Suppressor macrophage (primary cell): ENCODE measurements around the gene MRPL18.
"Not testable (repeated sequence)": the region's sequence is repeated elsewhere in the genome, so short reads cannot be mapped to it uniquely, and the experiment has no call there.

Experiments
- DNase-seq, 4 experiments: peaks; one replicate each; pipeline ENCODE4 v3.0.0-alpha.2; 2020 to 2022

MRPL18 gene

DNA sequence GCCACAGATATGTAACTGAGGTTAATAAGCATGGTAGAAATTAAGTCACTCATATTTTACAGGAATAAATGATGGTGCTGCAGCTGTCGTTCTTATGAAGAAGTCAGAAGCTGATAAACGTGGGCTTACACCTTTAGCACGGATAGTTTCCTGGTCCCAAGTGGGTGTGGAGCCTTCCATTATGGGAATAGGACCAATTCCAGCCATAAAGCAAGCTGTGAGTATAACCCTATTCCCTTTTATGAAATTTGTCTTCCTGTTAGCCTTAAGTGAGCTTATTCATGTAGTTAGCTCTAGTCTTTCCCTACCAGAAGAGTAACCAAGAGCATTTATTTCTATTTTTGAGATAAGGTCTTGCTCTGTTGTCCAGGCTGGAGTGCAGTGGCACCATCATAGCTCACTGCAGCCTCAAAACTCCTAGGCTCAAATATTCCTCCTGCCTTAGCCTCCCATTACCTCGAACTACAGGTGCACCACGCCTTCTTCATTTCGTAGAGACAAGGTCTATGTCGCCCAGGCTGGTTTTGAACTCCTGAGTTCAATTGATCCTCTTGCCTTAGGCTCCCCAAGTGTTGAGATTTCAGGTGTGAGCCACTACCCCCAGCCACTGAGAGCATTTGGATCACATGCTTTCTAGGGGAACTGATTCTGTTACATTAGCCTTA lies 12.9 kb upstream of the MRPL18 start:
- no peak for DNase-seq

DNA sequence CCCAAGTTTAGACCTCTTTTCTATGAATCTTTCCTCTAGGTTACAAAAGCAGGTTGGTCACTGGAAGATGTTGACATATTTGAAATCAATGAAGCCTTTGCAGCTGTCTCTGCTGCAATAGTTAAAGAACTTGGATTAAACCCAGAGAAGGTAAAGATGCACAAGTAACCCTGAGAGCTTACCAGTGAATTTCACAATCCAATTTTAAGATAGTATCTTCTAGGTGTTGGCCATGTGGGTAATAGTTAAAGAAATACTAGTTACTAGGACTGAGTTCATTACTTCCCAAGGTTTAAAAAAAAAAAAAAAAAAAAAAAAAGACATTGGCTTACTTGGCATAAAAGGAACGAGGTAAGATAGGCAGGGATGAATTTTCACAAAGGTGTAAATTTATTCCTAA lies 12.1 kb upstream of the MRPL18 start:
- no peak for DNase-seq

DNA sequence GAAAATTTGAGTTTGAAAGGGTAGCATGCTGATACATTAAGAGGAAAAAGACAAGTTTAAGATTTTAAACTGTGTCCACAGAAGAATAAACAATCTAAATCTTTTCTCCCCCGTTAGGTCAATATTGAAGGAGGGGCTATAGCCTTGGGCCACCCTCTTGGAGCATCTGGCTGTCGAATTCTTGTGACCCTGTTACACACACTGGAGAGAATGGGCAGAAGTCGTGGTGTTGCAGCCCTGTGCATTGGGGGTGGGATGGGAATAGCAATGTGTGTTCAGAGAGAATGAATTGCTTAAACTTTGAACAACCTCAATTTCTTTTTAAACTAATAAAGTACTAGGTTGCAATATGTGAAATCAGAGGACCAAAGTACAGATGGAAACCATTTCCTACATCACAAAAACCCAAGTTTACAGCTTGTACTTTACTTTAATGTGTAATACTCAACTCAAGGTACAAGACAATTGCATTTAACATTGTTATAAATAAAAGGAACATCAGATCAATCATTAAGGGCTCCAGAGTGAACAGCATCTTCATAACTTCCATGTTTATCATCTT lies 11.6 kb upstream of the MRPL18 start:
- DNase-seq: no peak

- no peak for DNase-seq
Measured at GRCh38 chr6:159788276-159788675, 2.0 kb upstream of the MRPL18 start.

GRCh38 chr6:159788753-159789376 lies 1.4 kb upstream of the MRPL18 start:
- peak; percentile 47 to 68 (median 62) for DNase-seq

- peak; percentile 99 to 100 (median 100) for DNase-seq
Measured at GRCh38 chr6:159789377-159790148, 704 bp upstream of the MRPL18 start, which contains the start of gene TCP1. Gene TCP1, minus strand, starts transcription at chr6:159789602. Its CDS starts 134 bp downstream, at chr6:159789468.

DNA sequence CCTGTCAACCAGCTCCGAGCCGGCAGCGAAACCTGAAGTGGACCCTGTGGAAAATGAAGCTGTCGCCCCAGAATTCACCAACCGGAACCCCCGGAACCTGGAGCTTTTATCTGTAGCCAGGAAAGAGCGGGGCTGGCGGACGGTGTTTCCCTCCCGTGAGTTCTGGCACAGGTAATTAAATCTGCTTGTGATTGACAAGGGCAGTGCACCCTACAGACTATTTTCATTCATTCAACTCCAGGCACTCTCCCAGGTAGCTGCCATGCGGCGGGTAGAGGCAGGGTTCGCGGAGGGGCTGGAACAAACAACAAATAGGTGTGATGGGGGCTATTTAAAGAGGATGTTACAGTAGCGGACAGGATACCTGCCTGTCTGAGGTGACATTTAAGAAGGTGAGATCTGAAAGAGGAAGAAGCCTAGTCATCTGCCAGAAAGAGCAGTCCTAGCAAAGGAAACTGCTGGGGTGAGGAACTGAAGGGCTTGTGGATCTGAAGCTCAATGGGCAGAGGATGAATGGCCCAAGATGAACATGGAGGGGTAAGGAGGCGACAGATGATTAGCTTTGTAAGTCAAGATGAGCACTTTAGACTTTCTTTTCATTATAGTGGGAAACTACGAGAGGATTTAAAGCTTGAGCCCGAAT lies 810 bp downstream of the MRPL18 start:
- peak; percentile 31 to 46 (median 41) for DNase-seq

DNA sequence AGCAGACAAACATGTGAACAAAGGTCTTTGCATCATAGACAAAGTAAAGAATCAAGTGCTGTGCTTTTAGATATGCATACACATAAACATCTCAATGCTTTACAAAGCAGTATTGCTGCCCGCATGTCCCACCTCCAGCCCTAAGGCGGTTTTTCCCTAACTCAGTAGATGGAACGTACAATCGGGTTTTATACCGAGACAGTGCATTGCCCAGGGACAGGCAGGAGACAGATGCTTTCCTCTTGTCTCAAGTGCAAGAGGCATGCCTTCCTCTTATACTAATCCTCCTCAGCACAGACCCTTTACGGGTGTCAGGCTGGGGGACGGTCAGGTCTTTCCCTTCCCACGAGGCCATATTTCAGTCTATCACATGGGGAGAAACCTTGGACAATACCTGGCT lies 4.7 kb downstream of the MRPL18 start:
- not testable (repeated sequence) for DNase-seq

GRCh38 chr6:159797554-159797953 lies 7.3 kb downstream of the MRPL18 start:
- no peak for DNase-seq

- peak in 1 of 4 experiments; percentile 14 for DNase-seq
Measured at GRCh38 chr6:159800141-159800865, 10.0 kb downstream of the MRPL18 start, which contains the start of gene PNLDC1. Gene PNLDC1, plus strand, starts transcription at chr6:159800276. Its CDS starts 32 bp downstream, at chr6:159800308.

DNA sequence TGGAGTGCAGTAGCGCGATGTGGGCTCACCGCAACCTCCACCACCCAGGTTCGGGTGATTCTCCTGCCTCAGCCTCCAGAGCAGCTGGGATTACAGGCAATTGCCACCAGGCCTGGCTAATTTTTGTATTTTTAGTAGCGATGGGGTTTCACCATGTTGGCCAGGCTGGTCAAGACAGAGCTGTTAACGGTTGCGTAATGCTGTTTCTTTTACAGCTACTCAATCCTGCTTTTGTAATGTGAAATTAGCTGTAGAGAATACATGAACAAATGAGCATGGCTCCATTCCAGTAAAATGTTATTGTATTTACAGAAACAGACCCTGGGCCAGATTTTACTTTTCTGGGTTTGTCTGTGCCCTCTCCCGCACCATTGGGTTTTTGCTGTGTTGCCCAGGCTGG lies 11.7 kb downstream of the MRPL18 start:
- DNase-seq: peak in 1 of 4 experiments; percentile 11

GRCh38 chr6:159804504-159804903 lies 14.2 kb downstream of the MRPL18 start:
- DNase-seq: no peak

DNA sequence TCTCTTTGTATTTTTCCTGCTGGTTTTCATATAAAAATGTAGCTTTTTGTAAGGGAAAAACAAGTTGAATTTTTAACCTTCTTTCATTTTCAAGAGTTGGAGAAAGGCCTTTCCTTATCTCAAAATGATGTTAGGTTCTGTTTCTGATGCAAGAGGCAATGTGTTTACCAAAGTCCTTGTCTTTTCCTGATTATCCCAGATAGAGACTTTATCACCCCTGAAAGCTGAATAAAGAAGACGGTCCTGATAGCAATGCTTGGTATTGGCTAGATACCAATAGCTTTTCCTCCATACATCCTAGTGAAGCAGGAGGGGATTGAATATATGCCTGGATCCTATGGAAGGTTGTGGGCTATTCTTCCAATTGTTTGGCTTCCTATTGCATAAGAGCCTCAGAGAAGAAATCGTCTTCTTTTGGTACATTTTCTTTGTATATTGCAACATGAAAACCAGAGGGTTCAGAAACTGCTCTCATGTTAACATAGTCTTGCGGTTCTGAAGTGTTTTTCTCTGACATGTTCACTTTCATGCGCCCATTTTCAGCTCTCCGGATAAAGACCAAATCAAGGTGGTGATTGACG lies 15.3 kb downstream of the MRPL18 start:
- DNase-seq: no peak

DNA sequence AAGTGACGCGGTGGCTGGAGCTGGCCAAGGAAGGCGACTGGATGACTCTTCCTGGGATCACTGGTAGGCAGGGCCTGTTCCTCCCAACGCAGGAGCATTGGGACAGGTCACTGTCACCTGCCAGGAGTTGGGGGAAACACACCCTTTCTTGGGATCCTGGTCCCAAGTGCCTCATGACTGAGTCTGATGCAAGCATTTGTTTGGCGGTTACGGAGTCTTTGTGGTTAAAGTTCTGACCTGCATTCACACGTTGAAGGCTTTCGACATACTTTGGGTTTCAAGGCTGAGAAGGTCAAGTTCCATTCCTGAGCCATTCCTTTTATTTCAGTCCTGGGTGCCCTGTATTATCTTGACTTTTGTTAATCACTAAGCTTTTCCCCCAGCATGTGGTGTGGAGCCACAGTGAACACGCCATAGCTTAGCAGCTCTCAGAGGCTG lies 15.8 kb downstream of the MRPL18 start:
- no peak for DNase-seq

GRCh38 chr6:159807150-159807858 lies 17.0 kb downstream of the MRPL18 start:
- DNase-seq: no peak

- DNase-seq: no peak
Measured at GRCh38 chr6:159808647-159809046, 18.4 kb downstream of the MRPL18 start.

GRCh38 chr6:159809149-159809548 lies 18.9 kb downstream of the MRPL18 start:
- no peak for DNase-seq

DNA sequence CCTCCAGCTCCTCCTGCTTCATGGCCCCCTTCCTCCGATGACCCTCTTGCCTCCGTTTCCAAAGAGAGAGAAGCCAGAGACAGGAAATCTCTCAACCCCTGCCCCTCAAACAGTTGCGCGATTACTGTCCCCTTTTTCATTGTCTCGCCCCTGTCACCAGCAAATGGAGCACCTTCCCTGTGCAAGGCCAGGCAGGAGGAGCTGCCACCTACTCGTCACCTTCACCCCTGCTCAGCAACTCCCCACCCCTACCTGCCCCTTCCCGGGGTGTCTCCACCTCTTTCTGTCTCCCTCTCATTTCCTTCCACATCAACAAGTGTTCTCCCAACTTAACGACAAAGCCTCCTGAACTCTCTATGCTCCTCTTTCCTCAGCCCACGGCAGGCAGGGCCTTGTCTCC lies 23.5 kb downstream of the MRPL18 start:
- DNase-seq: no peak

DNA sequence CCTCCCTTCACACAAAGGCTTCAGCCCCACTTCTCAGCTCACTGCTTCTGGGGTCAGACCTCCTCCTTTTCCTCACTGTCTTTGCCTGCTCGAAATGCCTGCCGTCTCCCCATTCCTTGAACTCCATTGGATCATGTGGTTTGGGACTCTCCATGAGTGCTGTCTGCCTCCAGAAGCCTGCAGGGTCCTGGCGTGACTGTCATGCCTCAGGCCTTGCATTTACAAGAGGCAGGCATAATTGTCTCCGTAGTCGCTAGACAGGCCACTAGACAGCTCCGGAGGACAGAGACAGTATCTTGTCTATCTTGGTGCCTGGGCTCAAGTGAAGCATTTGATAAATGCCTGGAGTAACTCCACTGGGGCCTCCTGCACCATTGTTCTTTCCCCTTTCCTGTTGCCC lies 25.1 kb downstream of the MRPL18 start:
- DNase-seq: no peak

DNA sequence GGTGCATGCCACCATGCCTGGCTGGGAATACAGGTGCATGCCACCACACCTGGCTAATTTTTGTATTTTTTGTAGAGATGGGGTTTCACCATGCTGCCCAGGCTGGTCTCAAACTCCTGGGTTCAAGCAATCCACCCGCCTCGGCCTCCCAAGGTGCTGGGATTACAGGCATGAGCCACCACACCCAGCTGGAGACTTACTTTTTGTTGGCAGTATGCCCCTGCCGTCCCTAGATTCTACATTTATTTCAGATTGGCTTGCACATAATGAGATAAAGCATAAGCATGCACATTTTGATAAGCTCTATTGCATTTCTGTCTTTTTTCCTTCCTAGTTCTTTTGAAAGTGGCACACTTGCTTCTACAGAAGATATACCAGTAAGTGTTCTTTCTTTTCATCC lies 26.5 kb downstream of the MRPL18 start:
- not testable (repeated sequence) for DNase-seq
